Activated CD4-positive, alpha-beta memory T cell treated with anti-CD3 and anti-CD28 coated beads for 36 hours (primary cell): ENCODE data around the gene NLRP9. TPM values are rescaled to one million over a fixed set of nuclear protein-coding genes. Genes with fewer than 3 reads are reported as not detected.
"Not testable (repeated sequence)": the region's sequence is repeated elsewhere in the genome, so short reads cannot be mapped to it uniquely, and the experiment has no call there.

ENCODE experiments used
- CTCF ChIA-PET: fragments of 350-600 bp; sonication (Branson Sonifier 250); formaldehyde crosslinking; loops from one replicate; lab custom pipeline; 2021; ENCODE audit warnings: antibody characterized with exemption, inconsistent platforms; lab: Charles Lee
- POLR2A ChIA-PET: fragments of 350-600 bp; sonication (Branson Sonifier 250); formaldehyde crosslinking; loops from one replicate; lab custom pipeline; 2021; ENCODE audit warnings: antibody characterized with exemption; lab: Charles Lee
- DNase-seq: peaks from one replicate; pipeline ENCODE4 v3.0.0-alpha.2; 2020
- H3K27ac Mint-ChIP-seq: one replicate; pipeline ENCODE4 v1.8.0; 2021; ENCODE audit warnings: mixed read lengths
- H3K27me3 Mint-ChIP-seq: one replicate; pipeline ENCODE4 v1.8.0; 2021; ENCODE audit warnings: mixed read lengths
- H3K36me3 Mint-ChIP-seq: one replicate; pipeline ENCODE4 v1.8.0; 2021; ENCODE audit warnings: mixed read lengths
- H3K4me1 Mint-ChIP-seq: one replicate; pipeline ENCODE4 v1.8.0; 2021; ENCODE audit warnings: low read depth, mixed read lengths
- H3K4me3 Mint-ChIP-seq: one replicate; pipeline ENCODE4 v1.8.0; 2021; ENCODE audit warnings: mild to moderate bottlenecking, mixed read lengths
- H3K9me3 Mint-ChIP-seq: one replicate; pipeline ENCODE4 v1.8.0; 2021; ENCODE audit warnings: mixed read lengths
- intact Hi-C: fragments of 100-400 bp; cut with micrococcal nuclease; formaldehyde crosslinking; loops from one replicate; pipeline ENCODE4 v1.15.1; 2023
- total RNA-seq, 2 experiments: library from RNA; stranded (reverse); gene quantifications; one replicate each; pipeline ENCODE4 v1.2.3, GENCODE V29; 2021

The NLRP9 gene
- not detected for total RNA-seq

GRCh38 chr19:55738302-55738701 lies at the start of gene NLRP9:
Gene NLRP9 (minus strand): TSS chr19:55738402. CDS start chr19:55738374, 28 bp downstream.
- CTCF ChIA-PET: no interaction called here

GRCh38 chr19:55781112-55781511 lies 42.9 kb upstream of the NLRP9 start:
- no peak overlapping the region for H3K4me3 Mint-ChIP-seq
- POLR2A ChIA-PET: no interaction called here

More at GRCh38 chr19:55738302-55738701, at the start of gene NLRP9:
- intact Hi-C loops: no loop called here
- no peaks in the 10 kb centered on the region for H3K4me1 Mint-ChIP-seq
- H3K27ac Mint-ChIP-seq: no peak within 1 kb of the TSS
- H3K4me3 Mint-ChIP-seq: no peak within 1 kb of the TSS
- no peaks in the 10 kb centered on the region for H3K9me3 Mint-ChIP-seq
- DNase-seq: no peak
- POLR2A ChIA-PET: no interaction called here
- no peaks in the 10 kb centered on the region for H3K36me3 Mint-ChIP-seq
- H3K27me3 Mint-ChIP-seq: peaks cover 12% of the 10 kb centered on the region

GRCh38 chr19:55778331-55778730 lies 40.1 kb upstream of the NLRP9 start:
- Mint-ChIP-seq H3K27me3 (peaks cover 29% of the 10 kb centered on the region), H3K27ac (no peak overlapping the region), H3K4me1 (no peaks in the 10 kb centered on the region), H3K9me3 (no peaks in the 10 kb centered on the region), H3K4me3 (no peak overlapping the region), H3K36me3 (no peaks in the 10 kb centered on the region)
- intact Hi-C loops: no loop called here
- ChIA-PET CTCF (no interaction called here), POLR2A (no interaction called here)
- no peak for DNase-seq

More at GRCh38 chr19:55781112-55781511, 42.9 kb upstream of the NLRP9 start:
- no peaks in the 10 kb centered on the region for H3K36me3 Mint-ChIP-seq
- CTCF ChIA-PET: no interaction called here
- no peak for DNase-seq
- no peak overlapping the region for H3K27ac Mint-ChIP-seq
- intact Hi-C loops: no loop called here
- no peaks in the 10 kb centered on the region for H3K4me1 Mint-ChIP-seq
- peaks cover 24% of the 10 kb centered on the region for H3K27me3 Mint-ChIP-seq
- H3K9me3 Mint-ChIP-seq: no peaks in the 10 kb centered on the region

- intact Hi-C loops: no loop called here
- Mint-ChIP-seq H3K36me3 (no peaks in the 10 kb centered on the region), H3K4me3 (no peak overlapping the region), H3K9me3 (no peaks in the 10 kb centered on the region), H3K27ac (no peak overlapping the region), H3K27me3 (peaks cover 29% of the 10 kb centered on the region), H3K4me1 (no peaks in the 10 kb centered on the region)
- ChIA-PET CTCF (interaction anchor here (0.5 kb wide), 1 partner anchor 823 kb away, joined by 3 read pairs; no protein-coding TSS in a partner anchor), POLR2A (no interaction called here)
- peak; percentile 17 for DNase-seq
Observed at GRCh38 chr19:55777528-55777927, 39.3 kb upstream of the NLRP9 start.

GRCh38 chr19:55769632-55770031 lies 31.4 kb upstream of the NLRP9 start:
- POLR2A ChIA-PET, H3K9me3 Mint-ChIP-seq, H3K27ac Mint-ChIP-seq, CTCF ChIA-PET, H3K4me1 Mint-ChIP-seq, DNase-seq, intact Hi-C loops, H3K4me3 Mint-ChIP-seq, H3K36me3 Mint-ChIP-seq: not testable (repeated sequence)
- H3K27me3 Mint-ChIP-seq: peaks cover 19% of the 10 kb centered on the region

GRCh38 chr19:55768818-55769217 lies 30.6 kb upstream of the NLRP9 start, which contains the start of gene RFPL4AL1:
Gene RFPL4AL1 (plus strand): TSS chr19:55769118. CDS start chr19:55771805, 2,687 bp downstream.
- peaks cover 19% of the 10 kb centered on the region for H3K27me3 Mint-ChIP-seq
- intact Hi-C loops, DNase-seq, CTCF ChIA-PET, H3K4me3 Mint-ChIP-seq, H3K36me3 Mint-ChIP-seq, POLR2A ChIA-PET, H3K27ac Mint-ChIP-seq, H3K4me1 Mint-ChIP-seq, H3K9me3 Mint-ChIP-seq: not testable (repeated sequence)

GRCh38 chr19:55766466-55766865 lies 28.3 kb upstream of the NLRP9 start:
- no peaks in the 10 kb centered on the region for H3K4me1 Mint-ChIP-seq
- no peak for DNase-seq
- CTCF ChIA-PET: no interaction called here
- intact Hi-C loops: no loop called here
- H3K9me3 Mint-ChIP-seq: no peaks in the 10 kb centered on the region
- no peak overlapping the region for H3K4me3 Mint-ChIP-seq
- peaks cover 21% of the 10 kb centered on the region for H3K27me3 Mint-ChIP-seq
- no peak overlapping the region for H3K27ac Mint-ChIP-seq
- no peaks in the 10 kb centered on the region for H3K36me3 Mint-ChIP-seq
- POLR2A ChIA-PET: no interaction called here

GRCh38 chr19:55758797-55759196 lies 20.6 kb upstream of the NLRP9 start, which contains the start of gene RFPL4A:
Gene RFPL4A (plus strand): TSS chr19:55759097. CDS start chr19:55761801, 2,704 bp downstream.
- intact Hi-C loops, H3K36me3 Mint-ChIP-seq, POLR2A ChIA-PET, H3K4me1 Mint-ChIP-seq, DNase-seq, H3K9me3 Mint-ChIP-seq, H3K27ac Mint-ChIP-seq, H3K4me3 Mint-ChIP-seq, CTCF ChIA-PET: not testable (repeated sequence)
- peaks cover 21% of the 10 kb centered on the region for H3K27me3 Mint-ChIP-seq

- peaks cover 21% of the 10 kb centered on the region for H3K27me3 Mint-ChIP-seq
- H3K4me1 Mint-ChIP-seq, DNase-seq, H3K4me3 Mint-ChIP-seq, H3K9me3 Mint-ChIP-seq, H3K27ac Mint-ChIP-seq, intact Hi-C loops, POLR2A ChIA-PET, H3K36me3 Mint-ChIP-seq, CTCF ChIA-PET: not testable (repeated sequence)
Observed at GRCh38 chr19:55756808-55757207, 18.6 kb upstream of the NLRP9 start.

GRCh38 chr19:55753401-55753800 lies 15.2 kb upstream of the NLRP9 start:
- ChIA-PET CTCF (no interaction called here), POLR2A (no interaction called here)
- peaks cover 11% of the 10 kb centered on the region for H3K27me3 Mint-ChIP-seq
- no peaks in the 10 kb centered on the region for H3K36me3 Mint-ChIP-seq
- H3K4me3 Mint-ChIP-seq: no peak overlapping the region
- H3K4me1 Mint-ChIP-seq: no peaks in the 10 kb centered on the region
- DNase-seq: no peak
- no peak overlapping the region for H3K27ac Mint-ChIP-seq
- H3K9me3 Mint-ChIP-seq: no peaks in the 10 kb centered on the region
- intact Hi-C loops: no loop called here

GRCh38 chr19:55750715-55751114 lies 12.5 kb upstream of the NLRP9 start:
- no peaks in the 10 kb centered on the region for H3K4me1 Mint-ChIP-seq
- CTCF ChIA-PET: no interaction called here
- H3K36me3 Mint-ChIP-seq: no peaks in the 10 kb centered on the region
- no peak overlapping the region for H3K27ac Mint-ChIP-seq
- no peak for DNase-seq
- POLR2A ChIA-PET: no interaction called here
- peaks cover 5% of the 10 kb centered on the region for H3K27me3 Mint-ChIP-seq
- H3K9me3 Mint-ChIP-seq: no peaks in the 10 kb centered on the region
- no peak overlapping the region for H3K4me3 Mint-ChIP-seq
- intact Hi-C loops: no loop called here

- H3K9me3 Mint-ChIP-seq, intact Hi-C loops, POLR2A ChIA-PET, DNase-seq, CTCF ChIA-PET, H3K27me3 Mint-ChIP-seq, H3K4me3 Mint-ChIP-seq, H3K36me3 Mint-ChIP-seq, H3K4me1 Mint-ChIP-seq, H3K27ac Mint-ChIP-seq: not testable (repeated sequence)
Observed at GRCh38 chr19:55730378-55730777, 7.8 kb downstream of the NLRP9 start.

GRCh38 chr19:55723491-55723890 lies 14.7 kb downstream of the NLRP9 start:
- H3K9me3 Mint-ChIP-seq: peaks cover 16% of the 10 kb centered on the region
- CTCF ChIA-PET: interaction anchor here (0.5 kb wide), 1 partner anchor 209 kb away, joined by 3 read pairs; no protein-coding TSS in a partner anchor
- POLR2A ChIA-PET: no interaction called here

More at GRCh38 chr19:55723491-55723890, 14.7 kb downstream of the NLRP9 start:
- no peak for DNase-seq
- Mint-ChIP-seq H3K4me1 (no peaks in the 10 kb centered on the region), H3K27ac (no peak overlapping the region), H3K36me3 (peaks cover 2% of the 10 kb centered on the region), H3K4me3 (no peak overlapping the region), H3K27me3 (peaks cover 33% of the 10 kb centered on the region)
- intact Hi-C loops: no loop called here
